ENCODE measurements around the gene HDC. TPM values are rescaled to one million over a fixed set of nuclear protein-coding genes. Genes with fewer than 3 reads are reported as not detected.

Gene HDC
- polyA plus RNA-seq, 1 donor: 0.28 TPM

GRCh38 chr15:50280271-50280670, 14.7 kb upstream of the HDC start:
- Histone ChIP-seq H3K4me1 (ENCODE audit: control insufficient read depth, insufficient read depth, low read length) (no peaks in the 10 kb centered on the region), H3K27me3 (ENCODE audit: control insufficient read depth, insufficient read depth, low read length) (no peaks in the 10 kb centered on the region), H3K27ac (ENCODE audit: low read length) (no peak overlapping the region), H3K4me3 (ENCODE audit: low read length) (no peak overlapping the region), H3K36me3 (ENCODE audit: control insufficient read depth, insufficient read depth, low read length) (peaks cover 7% of the 10 kb centered on the region), H3K9me3 (ENCODE audit: control insufficient read depth, low read depth, low read length) (no peaks in the 10 kb centered on the region)
- no peak for DNase-seq
- no CpG with 5 or more reads among the region's 3 CpGs for WGBS (ENCODE audit: insufficient coverage, low lambda C conversion rate)

DNA sequence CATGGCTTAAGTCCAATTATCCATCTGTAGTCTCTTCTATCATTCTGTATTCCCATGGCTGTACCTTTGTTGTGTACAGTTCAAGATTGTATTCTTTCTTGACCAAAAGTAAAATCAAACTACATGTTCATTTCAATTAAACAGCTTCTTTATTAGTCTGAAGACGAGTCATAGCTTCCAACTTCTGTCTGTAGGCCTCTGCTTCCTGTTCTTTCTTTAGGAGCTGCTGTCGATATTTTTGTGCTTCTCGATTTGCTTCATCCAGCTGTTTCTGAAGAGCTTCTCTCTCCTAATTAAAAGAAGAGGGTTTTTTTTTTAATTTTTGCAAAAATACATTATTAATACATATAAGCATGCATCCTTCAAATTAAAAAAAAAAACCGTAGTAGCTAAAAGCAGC, 13.0 kb upstream of the HDC start:
- Histone ChIP-seq H3K27me3 (ENCODE audit: control insufficient read depth, insufficient read depth, low read length) (no peaks in the 10 kb centered on the region), H3K36me3 (ENCODE audit: control insufficient read depth, insufficient read depth, low read length) (peaks cover 2% of the 10 kb centered on the region), H3K27ac (ENCODE audit: low read length) (no peak overlapping the region), H3K4me3 (ENCODE audit: low read length) (no peak overlapping the region), H3K4me1 (ENCODE audit: control insufficient read depth, insufficient read depth, low read length) (no peaks in the 10 kb centered on the region), H3K9me3 (ENCODE audit: control insufficient read depth, low read depth, low read length) (no peaks in the 10 kb centered on the region)
- no peak for DNase-seq
- 90% methylated on average over 2 of the region's 4 CpGs for WGBS (ENCODE audit: insufficient coverage, low lambda C conversion rate)

- H3K27ac ChIP-seq (ENCODE audit: low read length): no peak overlapping the region
Measured at GRCh38 chr15:50277370-50277769, 11.8 kb upstream of the HDC start.

DNA sequence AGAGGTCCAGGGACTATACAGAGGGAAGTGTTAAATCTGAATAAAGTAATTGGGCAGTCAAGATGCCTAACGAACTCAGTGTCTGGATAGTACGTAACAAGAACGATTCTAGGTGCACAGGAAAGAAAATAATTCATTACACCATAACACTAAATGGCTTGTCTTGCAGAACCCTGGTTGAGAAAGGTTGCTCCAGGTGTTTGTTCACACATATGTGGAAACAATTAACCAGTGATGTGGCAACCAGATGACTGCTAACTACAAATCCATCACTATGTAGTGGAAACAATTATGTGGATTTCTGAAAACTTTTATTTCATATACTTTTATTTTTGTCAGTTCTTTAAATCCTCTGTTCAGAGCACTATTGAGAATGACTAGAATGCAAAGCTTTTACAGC, 10.4 kb upstream of the HDC start:
- Histone ChIP-seq H3K4me1 (ENCODE audit: control insufficient read depth, insufficient read depth, low read length) (no peaks in the 10 kb centered on the region), H3K27ac (ENCODE audit: low read length) (no peak overlapping the region), H3K36me3 (ENCODE audit: control insufficient read depth, insufficient read depth, low read length) (peaks cover 2% of the 10 kb centered on the region), H3K9me3 (ENCODE audit: control insufficient read depth, low read depth, low read length) (no peaks in the 10 kb centered on the region), H3K27me3 (ENCODE audit: control insufficient read depth, insufficient read depth, low read length) (no peaks in the 10 kb centered on the region), H3K4me3 (ENCODE audit: low read length) (no peak overlapping the region)
- DNase-seq: no peak
- no CpG with 5 or more reads among the region's 3 CpGs for WGBS (ENCODE audit: insufficient coverage, low lambda C conversion rate)

More at GRCh38 chr15:50277370-50277769, 11.8 kb upstream of the HDC start:
- Histone ChIP-seq H3K9me3 (ENCODE audit: control insufficient read depth, low read depth, low read length) (no peaks in the 10 kb centered on the region), H3K27me3 (ENCODE audit: control insufficient read depth, insufficient read depth, low read length) (no peaks in the 10 kb centered on the region), H3K4me1 (ENCODE audit: control insufficient read depth, insufficient read depth, low read length) (no peaks in the 10 kb centered on the region), H3K36me3 (ENCODE audit: control insufficient read depth, insufficient read depth, low read length) (peaks cover 2% of the 10 kb centered on the region), H3K4me3 (ENCODE audit: low read length) (no peak overlapping the region)
- no CpG with 5 or more reads among the region's 1 CpG for WGBS (ENCODE audit: insufficient coverage, low lambda C conversion rate)
- DNase-seq: no peak

DNA sequence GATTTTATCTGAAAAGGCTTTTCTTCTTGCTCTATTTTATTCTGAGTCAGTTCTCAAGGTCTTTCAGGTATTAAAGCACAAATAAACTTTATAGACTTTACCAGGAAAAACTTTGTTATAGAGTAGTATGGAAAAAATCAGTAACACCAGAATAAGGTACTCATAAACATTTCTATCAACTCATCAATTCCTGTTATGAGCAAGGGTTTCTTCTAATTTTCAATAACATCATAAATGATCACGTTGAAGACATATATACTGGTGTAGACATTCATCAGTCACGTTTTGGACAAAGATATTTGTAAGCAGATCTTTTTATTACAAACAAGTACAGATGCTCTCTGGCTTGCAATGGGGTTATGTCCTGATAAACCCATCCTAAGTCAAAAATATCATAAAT, 9.6 kb upstream of the HDC start:
- Histone ChIP-seq H3K4me1 (ENCODE audit: control insufficient read depth, insufficient read depth, low read length) (no peaks in the 10 kb centered on the region), H3K27me3 (ENCODE audit: control insufficient read depth, insufficient read depth, low read length) (no peaks in the 10 kb centered on the region), H3K27ac (ENCODE audit: low read length) (no peak overlapping the region), H3K4me3 (ENCODE audit: low read length) (no peak overlapping the region), H3K36me3 (ENCODE audit: control insufficient read depth, insufficient read depth, low read length) (peaks cover 2% of the 10 kb centered on the region), H3K9me3 (ENCODE audit: control insufficient read depth, low read depth, low read length) (no peaks in the 10 kb centered on the region)
- no peak for DNase-seq
- 25% methylated on average over 1 of the region's 2 CpGs for WGBS (ENCODE audit: insufficient coverage, low lambda C conversion rate)

- Histone ChIP-seq H3K4me3 (ENCODE audit: low read length) (no peak overlapping the region), H3K4me1 (ENCODE audit: control insufficient read depth, insufficient read depth, low read length) (no peaks in the 10 kb centered on the region), H3K27ac (ENCODE audit: low read length) (no peak overlapping the region), H3K9me3 (ENCODE audit: control insufficient read depth, low read depth, low read length) (no peaks in the 10 kb centered on the region), H3K36me3 (ENCODE audit: control insufficient read depth, insufficient read depth, low read length) (no peaks in the 10 kb centered on the region), H3K27me3 (ENCODE audit: control insufficient read depth, insufficient read depth, low read length) (no peaks in the 10 kb centered on the region)
- 71% methylated on average over 2 of the region's 2 CpGs for WGBS (ENCODE audit: insufficient coverage, low lambda C conversion rate)
- DNase-seq: no peak
Measured at GRCh38 chr15:50267577-50267976, 2.1 kb upstream of the HDC start.

GRCh38 chr15:50262533-50262932, 3.0 kb downstream of the HDC start:
- WGBS (ENCODE audit: insufficient coverage, low lambda C conversion rate): no CpG with 5 or more reads among the region's 4 CpGs
- Histone ChIP-seq H3K9me3 (ENCODE audit: control insufficient read depth, low read depth, low read length) (no peaks in the 10 kb centered on the region), H3K27ac (ENCODE audit: low read length) (no peak overlapping the region), H3K4me3 (ENCODE audit: low read length) (no peak overlapping the region), H3K4me1 (ENCODE audit: control insufficient read depth, insufficient read depth, low read length) (no peaks in the 10 kb centered on the region), H3K36me3 (ENCODE audit: control insufficient read depth, insufficient read depth, low read length) (no peaks in the 10 kb centered on the region), H3K27me3 (ENCODE audit: control insufficient read depth, insufficient read depth, low read length) (no peaks in the 10 kb centered on the region)
- no peak for DNase-seq

GRCh38 chr15:50261981-50262380, 3.5 kb downstream of the HDC start:
- H3K27me3 ChIP-seq (ENCODE audit: control insufficient read depth, insufficient read depth, low read length): no peaks in the 10 kb centered on the region
- WGBS (ENCODE audit: insufficient coverage, low lambda C conversion rate): no CpG with 5 or more reads among the region's 3 CpGs

GRCh38 chr15:50260969-50261496, 4.5 kb downstream of the HDC start:
- H3K4me3 ChIP-seq (ENCODE audit: low read length): no peak overlapping the region
- no peak for DNase-seq
- H3K27me3 ChIP-seq (ENCODE audit: control insufficient read depth, insufficient read depth, low read length): no peaks in the 10 kb centered on the region
- no peaks in the 10 kb centered on the region for H3K9me3 ChIP-seq (ENCODE audit: control insufficient read depth, low read depth, low read length)
- WGBS (ENCODE audit: insufficient coverage, low lambda C conversion rate): no CpG with 5 or more reads among the region's 2 CpGs
- H3K4me1 ChIP-seq (ENCODE audit: control insufficient read depth, insufficient read depth, low read length): no peaks in the 10 kb centered on the region
- no peak overlapping the region for H3K27ac ChIP-seq (ENCODE audit: low read length)
- H3K36me3 ChIP-seq (ENCODE audit: control insufficient read depth, insufficient read depth, low read length): no peaks in the 10 kb centered on the region

More at GRCh38 chr15:50261981-50262380, 3.5 kb downstream of the HDC start:
- DNase-seq: no peak
- Histone ChIP-seq H3K9me3 (ENCODE audit: control insufficient read depth, low read depth, low read length) (no peaks in the 10 kb centered on the region), H3K27ac (ENCODE audit: low read length) (no peak overlapping the region), H3K36me3 (ENCODE audit: control insufficient read depth, insufficient read depth, low read length) (no peaks in the 10 kb centered on the region), H3K4me1 (ENCODE audit: control insufficient read depth, insufficient read depth, low read length) (no peaks in the 10 kb centered on the region), H3K4me3 (ENCODE audit: low read length) (no peak overlapping the region)

DNA sequence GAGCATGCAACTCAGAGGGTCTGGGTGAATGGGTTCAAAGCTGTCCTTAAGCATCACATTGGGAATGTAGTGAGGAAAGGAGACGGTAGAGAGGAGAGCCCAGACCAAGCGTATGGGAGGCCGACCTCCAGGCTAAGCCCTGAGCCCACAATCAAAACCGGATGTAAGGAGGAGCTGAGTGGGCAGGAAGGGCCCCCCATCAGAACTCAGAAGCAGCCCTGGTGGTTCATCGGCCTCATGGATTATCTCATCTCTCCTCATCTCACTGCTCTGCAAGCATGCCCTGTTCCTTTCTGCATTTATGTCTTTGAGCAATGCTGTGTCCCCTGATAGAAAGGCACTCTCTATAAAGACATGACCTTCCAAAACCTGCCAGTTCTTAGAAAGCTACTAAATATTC, 6.2 kb downstream of the HDC start:
- Histone ChIP-seq H3K4me3 (ENCODE audit: low read length) (no peak overlapping the region), H3K36me3 (ENCODE audit: control insufficient read depth, insufficient read depth, low read length) (no peaks in the 10 kb centered on the region), H3K27me3 (ENCODE audit: control insufficient read depth, insufficient read depth, low read length) (no peaks in the 10 kb centered on the region), H3K9me3 (ENCODE audit: control insufficient read depth, low read depth, low read length) (no peaks in the 10 kb centered on the region), H3K27ac (ENCODE audit: low read length) (no peak overlapping the region), H3K4me1 (ENCODE audit: control insufficient read depth, insufficient read depth, low read length) (no peaks in the 10 kb centered on the region)
- no CpG with 5 or more reads among the region's 5 CpGs for WGBS (ENCODE audit: insufficient coverage, low lambda C conversion rate)
- no peak for DNase-seq

DNA sequence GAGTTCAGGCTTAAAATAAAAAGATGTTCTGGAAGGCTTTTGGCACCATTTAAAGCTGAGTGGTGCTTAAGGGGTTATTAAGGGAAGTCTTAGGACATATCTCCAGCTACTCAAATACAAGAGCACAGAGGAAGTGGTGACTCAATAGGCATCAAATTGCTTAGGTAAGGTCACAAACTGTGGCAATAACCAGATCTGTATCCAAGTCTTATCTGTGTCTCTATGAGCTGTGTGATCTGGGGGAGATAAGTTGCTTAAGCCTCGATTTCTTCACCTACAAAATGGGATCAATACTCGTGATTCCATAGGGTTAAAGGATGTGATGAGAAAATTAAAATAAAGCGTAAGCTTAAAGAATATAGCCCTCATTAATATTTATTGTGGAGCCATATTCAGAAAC, 7.6 kb downstream of the HDC start:
- Histone ChIP-seq H3K4me1 (ENCODE audit: control insufficient read depth, insufficient read depth, low read length) (no peaks in the 10 kb centered on the region), H3K27me3 (ENCODE audit: control insufficient read depth, insufficient read depth, low read length) (no peaks in the 10 kb centered on the region), H3K27ac (ENCODE audit: low read length) (no peak overlapping the region), H3K4me3 (ENCODE audit: low read length) (no peak overlapping the region), H3K9me3 (ENCODE audit: control insufficient read depth, low read depth, low read length) (no peaks in the 10 kb centered on the region), H3K36me3 (ENCODE audit: control insufficient read depth, insufficient read depth, low read length) (no peaks in the 10 kb centered on the region)
- no peak for DNase-seq
- WGBS (ENCODE audit: insufficient coverage, low lambda C conversion rate): 100% methylated on average over 2 of the region's 3 CpGs
